Inflammatory macrophage (primary cell): Measurements from ENCODE around the gene PRKG1.
"Not testable (repeated sequence)": the region's sequence is repeated elsewhere in the genome, so short reads cannot be mapped to it uniquely, and the experiment has no call there.

Source experiments
- DNase-seq, 2 donors: peaks; one replicate each; pipeline ENCODE4 v3.0.0-alpha.2; 2020 to 2022

The PRKG1 gene

GRCh38 chr10:51340845-51341610, 266.7 kb downstream of the PRKG1 start:
- DNase-seq, result no peak

DNA sequence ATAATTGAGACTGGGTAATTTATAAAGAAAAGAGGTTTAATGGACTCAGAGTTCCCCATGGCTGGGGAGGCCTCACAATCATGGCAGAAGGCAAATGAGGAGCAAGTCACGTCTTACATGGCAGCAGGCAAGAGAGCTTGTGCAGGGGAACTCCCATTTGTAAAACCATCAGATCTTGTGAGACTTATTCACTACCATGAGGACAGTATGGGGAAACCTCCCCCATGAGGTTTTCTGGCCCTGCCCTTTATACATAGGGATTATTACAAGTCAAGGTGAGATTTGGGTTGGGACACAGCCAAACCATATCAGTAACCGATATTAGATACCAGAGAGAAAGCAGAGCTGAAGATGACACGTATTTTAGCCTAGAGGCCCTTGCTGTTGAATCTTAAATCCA, 267.5 kb downstream of the PRKG1 start:
- not testable (repeated sequence) for DNase-seq

DNA sequence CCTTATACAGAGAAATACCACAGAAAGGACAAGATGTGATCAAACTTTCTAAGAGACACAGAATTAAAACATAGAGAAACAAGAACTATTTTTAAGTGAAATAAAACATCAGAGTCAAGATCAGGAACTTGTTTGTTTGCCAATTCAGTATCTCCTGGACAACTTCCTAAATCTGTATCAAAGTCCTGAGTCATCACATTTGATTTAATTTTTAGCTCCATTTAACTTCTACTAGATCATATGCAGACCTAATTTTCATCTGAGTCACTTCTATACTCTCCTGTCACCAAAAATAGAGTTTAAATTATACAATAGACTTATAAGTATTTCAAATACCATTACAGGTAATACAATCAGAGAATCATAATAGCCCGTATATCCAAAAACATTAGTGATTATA, 268.1 kb downstream of the PRKG1 start:
- peak in 1 of 2 donors; percentile 8 for DNase-seq

DNA sequence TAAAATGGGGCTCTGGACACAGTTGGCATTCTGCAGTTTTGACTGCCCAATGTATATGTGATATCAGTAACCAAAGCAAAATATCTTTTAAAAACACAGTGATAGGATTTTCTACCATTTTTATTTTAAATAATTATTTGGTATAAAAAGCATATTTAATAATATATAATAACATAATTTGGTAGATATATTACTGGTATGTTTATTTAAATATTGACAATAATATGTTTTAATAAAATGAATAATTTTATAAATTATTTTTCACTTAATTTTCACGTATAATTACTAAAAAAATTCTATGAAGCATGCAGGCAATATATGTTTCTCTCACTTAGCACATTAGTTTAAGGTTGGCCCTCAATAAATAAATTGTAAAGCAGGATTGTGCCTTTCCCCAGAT, 269.1 kb downstream of the PRKG1 start:
- DNase-seq, result no peak

- DNase-seq, result no peak
Measured at GRCh38 chr10:51344371-51344770, 270.1 kb downstream of the PRKG1 start.

GRCh38 chr10:51348622-51349021, 274.3 kb downstream of the PRKG1 start:
- no peak for DNase-seq

DNA sequence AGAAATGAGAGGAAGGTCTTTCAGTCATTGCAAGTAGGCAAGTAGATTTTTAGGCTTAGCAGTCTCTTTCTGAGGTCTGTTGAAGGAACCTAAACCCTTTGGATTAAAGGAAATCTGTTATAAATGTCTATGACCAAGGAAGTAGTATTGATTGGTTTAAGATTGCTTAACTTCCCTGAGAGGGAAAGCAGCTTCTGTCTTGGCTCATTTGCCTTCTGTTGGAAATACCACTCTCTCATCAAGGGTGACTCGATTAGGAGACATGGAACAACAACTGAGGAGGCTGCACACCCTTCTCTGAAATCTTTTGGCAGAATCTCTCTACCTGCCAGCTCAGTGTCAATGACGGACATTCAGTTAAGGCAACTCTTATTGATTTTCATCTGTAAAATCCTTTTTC, 282.9 kb downstream of the PRKG1 start:
- no peak for DNase-seq

- no peak for DNase-seq
Measured at GRCh38 chr10:51358227-51358626, 283.9 kb downstream of the PRKG1 start.

- no peak for DNase-seq
Measured at GRCh38 chr10:51363415-51363814, 289.1 kb downstream of the PRKG1 start.

DNA sequence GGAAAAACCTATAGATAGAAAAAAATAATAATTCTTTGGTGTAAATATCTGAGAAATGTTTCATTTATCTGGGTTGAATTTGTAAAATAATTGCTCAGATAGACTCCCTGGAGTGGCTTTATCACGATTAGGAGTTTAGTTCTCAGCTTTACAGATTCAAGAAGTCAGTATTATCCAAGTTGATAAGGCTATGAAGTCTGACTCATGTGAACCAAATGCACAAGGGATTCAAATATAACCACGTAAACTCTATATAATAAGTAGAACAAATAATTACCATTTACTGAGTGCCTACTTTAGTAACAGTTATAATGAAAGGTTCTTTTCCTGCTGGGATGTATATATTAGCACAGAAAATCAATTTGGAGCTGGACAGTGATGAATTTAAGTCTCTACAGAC, 290.4 kb downstream of the PRKG1 start:
- no peak for DNase-seq

DNA sequence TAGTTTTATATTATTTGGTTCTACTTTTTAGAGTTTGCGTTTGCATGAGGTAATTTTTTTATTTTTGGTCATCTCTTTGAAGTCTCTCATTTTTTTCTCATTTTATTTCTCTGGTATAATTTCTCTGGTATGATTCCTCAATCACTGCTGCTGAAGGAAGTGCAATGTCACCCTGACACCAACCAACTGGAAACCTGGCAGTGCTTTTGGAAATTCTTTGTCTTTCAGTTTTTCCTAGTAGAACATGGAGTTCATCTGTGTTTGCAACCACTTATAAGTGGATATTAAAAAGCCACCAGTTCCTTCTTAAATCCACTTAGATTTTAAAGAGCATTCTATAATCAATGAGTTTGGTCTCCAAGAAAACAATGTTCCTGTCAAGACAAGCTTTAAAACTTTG, 291.8 kb downstream of the PRKG1 start:
- no peak for DNase-seq

DNA sequence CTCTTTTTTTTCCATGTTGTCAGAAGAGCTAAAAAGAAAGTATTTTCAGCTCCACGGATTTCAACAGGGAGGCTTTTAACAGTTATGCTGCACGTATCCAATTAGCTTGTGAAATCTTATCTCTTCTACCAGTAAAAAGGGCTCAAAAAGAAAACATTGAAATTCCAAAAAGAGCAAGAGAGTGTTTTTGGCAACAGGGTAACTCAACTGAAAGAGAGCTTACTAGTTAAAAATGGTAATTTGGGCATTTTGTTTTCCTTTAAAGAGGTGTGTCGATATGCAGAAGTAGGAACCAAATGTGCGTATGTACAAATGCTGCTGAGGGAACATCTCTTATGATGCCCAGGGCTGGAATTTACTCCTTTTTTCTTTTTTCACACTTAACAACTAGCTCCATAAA, 292.8 kb downstream of the PRKG1 start:
- DNase-seq, result no peak

DNA sequence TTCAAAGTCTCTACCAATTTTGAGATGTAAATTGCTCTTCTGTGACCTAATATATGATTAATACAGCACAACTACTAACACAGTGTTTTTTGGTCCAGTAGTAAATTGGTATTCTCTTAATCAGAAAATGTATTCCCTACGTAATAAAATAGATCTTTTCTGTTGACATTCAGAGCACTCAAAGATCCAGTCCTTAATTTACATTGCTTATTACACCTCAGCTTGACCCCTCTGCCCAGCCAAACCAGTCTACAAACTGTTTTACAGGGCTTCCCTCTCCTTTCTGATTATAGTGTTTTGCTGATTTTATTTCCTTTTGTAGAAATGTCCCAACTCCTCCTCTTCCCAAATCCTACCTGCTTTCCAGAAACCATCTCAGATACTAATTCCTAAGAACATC, 293.4 kb downstream of the PRKG1 start:
- DNase-seq, result no peak

DNA sequence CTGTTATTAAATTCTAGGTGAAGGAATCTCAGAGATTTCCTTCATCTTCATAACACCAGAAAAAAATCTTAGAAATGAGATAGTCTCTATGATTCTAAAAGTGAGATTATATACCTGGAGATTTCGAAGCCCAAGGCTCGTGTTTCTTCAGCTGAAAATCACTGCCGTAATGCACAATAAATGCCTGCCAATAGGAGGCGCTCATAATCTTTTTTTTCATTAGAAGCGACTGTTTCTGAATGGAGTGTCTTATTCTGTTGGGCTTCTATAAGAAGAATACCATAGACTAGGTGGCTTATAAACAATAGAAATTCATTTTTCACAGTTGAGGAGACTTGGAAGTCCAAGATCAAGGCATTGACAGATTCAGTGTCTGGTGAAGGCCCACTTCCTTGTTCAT, 294.7 kb downstream of the PRKG1 start:
- no peak for DNase-seq

DNA sequence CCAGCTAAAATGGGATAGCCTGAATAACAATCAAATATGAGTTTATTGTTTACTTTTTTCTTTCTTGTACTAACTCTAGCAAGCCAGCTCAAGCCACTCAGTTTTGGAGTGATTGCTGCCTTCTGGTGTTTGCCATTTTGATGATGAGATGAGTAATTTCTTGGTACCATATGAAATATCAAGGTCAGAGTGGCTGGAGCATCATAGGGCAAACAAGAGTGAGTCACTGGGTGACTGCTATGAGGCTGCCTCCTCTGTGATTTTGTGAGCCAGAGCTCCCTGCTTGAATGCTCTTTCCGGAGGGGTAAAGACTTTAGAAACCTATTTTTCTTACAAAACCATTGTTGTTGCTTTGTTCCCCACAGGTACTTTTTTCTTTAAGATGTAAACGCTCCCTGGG, 295.6 kb downstream of the PRKG1 start:
- DNase-seq, result no peak

DNA sequence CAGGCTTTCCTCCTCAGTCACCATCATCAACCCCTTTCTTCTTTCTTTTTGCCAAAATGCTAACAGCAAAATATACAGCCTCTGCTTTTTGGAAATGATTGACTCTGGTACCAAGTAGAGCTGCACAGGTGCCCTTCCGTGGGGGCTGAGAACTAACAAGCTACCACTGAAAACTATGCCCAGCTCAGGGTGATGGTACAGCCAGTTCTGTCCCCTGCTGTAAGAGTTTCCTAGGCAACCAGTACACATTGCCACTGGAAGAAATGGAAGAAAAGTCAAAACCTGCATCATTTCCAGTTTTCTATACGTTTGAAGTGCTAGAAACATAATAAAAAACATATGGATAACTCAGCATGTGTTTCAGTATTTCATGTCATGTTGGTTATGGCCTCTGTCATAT, 297.5 kb downstream of the PRKG1 start:
- no peak for DNase-seq

DNA sequence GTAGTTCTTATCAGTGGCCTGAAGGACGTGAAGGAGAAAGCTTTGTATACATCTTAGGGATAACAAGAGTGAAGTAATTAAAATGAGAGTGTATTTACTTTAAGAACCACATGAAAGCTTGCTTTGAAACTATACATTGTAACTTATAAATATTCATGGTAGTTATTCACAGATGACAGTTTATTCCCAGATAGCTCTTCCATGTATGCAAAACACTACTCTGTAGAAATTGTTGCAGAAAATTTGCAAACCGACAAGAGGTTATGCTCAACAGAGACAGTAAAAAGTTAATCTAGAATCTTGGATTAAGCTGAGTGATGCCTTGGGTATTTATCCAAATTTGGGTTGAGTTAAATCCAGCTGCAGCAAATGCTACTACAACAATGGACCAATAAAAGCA, 301.5 kb downstream of the PRKG1 start:
- no peak for DNase-seq

GRCh38 chr10:51377070-51377931, 303.0 kb downstream of the PRKG1 start:
- DNase-seq, result no peak

DNA sequence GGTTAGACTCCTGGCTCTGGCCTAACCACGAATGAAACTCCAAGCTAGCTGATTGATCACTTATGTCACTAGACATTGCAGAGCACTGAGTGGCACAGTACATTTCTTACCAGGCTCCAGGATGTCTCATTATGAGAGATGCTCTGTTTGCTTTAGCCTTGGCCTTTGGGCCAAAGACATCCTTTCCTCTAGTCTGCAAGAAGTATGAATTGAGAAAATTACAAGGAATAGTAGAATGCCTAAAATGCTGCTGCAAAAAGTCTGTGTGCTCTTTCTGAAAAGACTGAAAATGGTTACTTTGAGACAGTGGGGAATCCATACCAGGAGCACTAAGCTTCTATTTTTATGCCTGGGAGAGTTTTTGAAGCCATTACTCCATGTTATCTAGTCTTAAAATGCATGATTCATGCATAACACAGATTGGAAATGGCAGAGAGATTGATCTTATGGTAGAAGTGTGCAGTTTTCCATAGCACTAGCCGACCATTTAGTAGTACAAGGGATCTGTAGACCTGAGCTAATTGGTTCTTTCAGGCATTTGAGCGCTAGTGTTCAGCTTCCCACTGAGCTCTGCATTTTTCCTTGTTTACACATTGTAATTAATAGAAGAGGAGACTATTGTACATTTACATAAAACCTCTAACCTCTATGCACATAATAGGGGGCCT, 303.8 kb downstream of the PRKG1 start:
- no peak for DNase-seq

GRCh38 chr10:51382181-51382580, 307.9 kb downstream of the PRKG1 start:
- no peak for DNase-seq

DNA sequence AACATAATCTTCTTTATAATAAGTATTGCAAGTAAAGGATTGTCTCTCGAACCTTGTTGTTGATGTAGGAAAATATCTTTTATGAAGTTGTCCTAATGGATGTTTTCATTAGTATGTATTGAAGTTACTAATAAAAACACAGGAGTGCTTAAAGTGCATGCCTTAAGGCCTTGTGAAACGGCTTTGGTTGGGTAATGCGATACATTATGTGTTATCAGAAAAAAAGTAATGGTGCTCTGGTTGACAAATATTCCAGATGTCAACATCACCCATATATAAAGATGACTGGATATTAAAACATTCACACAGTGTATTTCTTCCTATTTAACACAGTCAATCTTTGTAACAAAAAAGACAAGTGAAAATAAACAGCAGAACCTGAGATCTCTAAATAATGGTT, 310.7 kb downstream of the PRKG1 start:
- no peak for DNase-seq

DNA sequence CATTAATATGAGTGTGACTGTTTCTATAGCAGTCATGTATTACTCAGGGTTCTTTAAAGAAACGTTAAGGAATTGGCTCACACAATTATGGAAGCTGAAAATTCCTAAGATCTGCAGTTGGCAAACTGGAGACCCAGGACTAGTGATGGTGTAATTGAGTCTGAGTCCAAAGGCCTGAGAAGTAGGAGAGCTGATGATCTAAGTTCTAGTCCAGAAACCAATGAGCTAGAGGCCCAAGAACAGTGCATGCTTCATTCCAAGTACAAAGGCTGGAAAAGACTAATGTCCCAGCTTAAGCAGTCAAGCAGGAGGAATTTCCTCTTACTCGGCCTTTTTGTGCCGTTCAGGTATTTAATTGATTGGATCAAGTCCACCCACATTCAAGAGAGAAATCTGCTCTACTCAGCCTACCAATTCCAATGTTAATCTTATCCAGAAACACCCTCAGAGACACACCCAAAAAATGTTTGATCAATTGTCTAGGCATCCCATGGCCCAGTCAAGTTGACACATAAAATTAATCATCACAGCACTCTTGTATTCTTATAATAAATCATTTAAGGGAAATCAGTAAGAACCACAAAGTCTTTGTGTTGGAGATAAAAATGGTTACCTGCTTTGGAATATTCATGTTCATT, 312.1 kb downstream of the PRKG1 start:
- no peak for DNase-seq
